Skeletal muscle satellite cell (primary cell): ENCODE measurements around the gene SYT1. TPM values are rescaled to one million over a fixed set of nuclear protein-coding genes. Genes with fewer than 3 reads are reported as not detected.
"Not testable (repeated sequence)": the region's sequence is repeated elsewhere in the genome, so short reads cannot be mapped to it uniquely, and the experiment has no call there.

Source experiments
- H3K27me3 ChIP-seq: 2 replicates; pipeline ENCODE4 v1.7.0; 2013; ENCODE audit warnings: low read length; ENCODE audit not compliant: control insufficient read depth, insufficient read depth
- H3K36me3 ChIP-seq: 2 replicates; pipeline ENCODE4 v1.7.0; 2013; ENCODE audit warnings: mild to moderate bottlenecking, control low read depth, low read length; ENCODE audit not compliant: insufficient read depth
- H3K4me1 ChIP-seq: 2 replicates; pipeline ENCODE4 v1.7.0; 2013; ENCODE audit warnings: low read length; ENCODE audit not compliant: control insufficient read depth, insufficient read depth
- H3K4me2 ChIP-seq: 2 replicates; pipeline ENCODE4 v1.7.0; 2013; ENCODE audit warnings: mild to moderate bottlenecking, low read length
- H3K4me3 ChIP-seq: 2 replicates; pipeline ENCODE4 v1.7.0; 2013; ENCODE audit warnings: low read length
- H3K9ac ChIP-seq: 2 replicates; pipeline ENCODE4 v1.7.0; 2013; ENCODE audit warnings: mild to moderate bottlenecking, low read depth, low read length, moderate library complexity
- H3K9me3 ChIP-seq: replicated peaks from 2 replicates; pipeline ENCODE4 v1.7.0; 2013; ENCODE audit warnings: mild to moderate bottlenecking, control low read depth, low read length
- total RNA-seq: library from RNA; depleted of rRNA; stranded (reverse); fragments of >200 nt; gene quantifications from 2 replicates; pipeline ENCODE4 v1.2.3, GENCODE V29; 2012; rRNA removed

The SYT1 gene
- total RNA-seq = 0.76 and 4.4 TPM in 2 replicates

DNA sequence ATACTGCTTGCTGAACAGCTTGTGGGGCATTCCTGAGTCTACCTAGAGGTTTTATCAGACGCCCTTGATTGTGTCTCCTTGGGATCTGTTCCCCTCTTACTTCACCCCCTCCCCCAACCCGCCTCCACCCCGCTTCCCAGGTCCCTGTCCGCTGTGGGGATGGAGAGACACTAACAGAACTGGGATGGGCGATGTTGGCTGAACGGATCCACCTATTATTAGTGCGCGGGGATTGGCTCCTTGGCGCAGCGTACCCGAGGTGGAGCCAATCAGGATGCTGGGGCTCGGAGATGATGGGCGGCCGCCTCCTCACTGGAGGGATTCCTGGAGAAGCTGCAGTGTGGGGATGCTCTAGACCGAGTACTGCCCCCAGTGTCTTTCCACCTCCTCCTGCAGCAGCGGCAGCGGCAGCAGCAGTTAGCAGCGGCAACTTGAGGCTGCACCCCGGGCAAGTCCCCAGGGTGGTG lies at the start of gene SYT1:
TSS of gene SYT1 (plus strand) at position 372 of the 467 bp plus-strand sequence.
- Histone ChIP-seq H3K4me3 (peak within 1 kb of the TSS; percentile 82), H3K9me3 (no peaks in the 10 kb centered on the region), H3K36me3 (no peaks in the 10 kb centered on the region), H3K4me2 (peak within 1 kb of the TSS; percentile 85), H3K9ac (peak within 1 kb of the TSS; percentile 77), H3K4me1 (peaks cover 5% of the 10 kb centered on the region), H3K27me3 (no peaks in the 10 kb centered on the region)

DNA sequence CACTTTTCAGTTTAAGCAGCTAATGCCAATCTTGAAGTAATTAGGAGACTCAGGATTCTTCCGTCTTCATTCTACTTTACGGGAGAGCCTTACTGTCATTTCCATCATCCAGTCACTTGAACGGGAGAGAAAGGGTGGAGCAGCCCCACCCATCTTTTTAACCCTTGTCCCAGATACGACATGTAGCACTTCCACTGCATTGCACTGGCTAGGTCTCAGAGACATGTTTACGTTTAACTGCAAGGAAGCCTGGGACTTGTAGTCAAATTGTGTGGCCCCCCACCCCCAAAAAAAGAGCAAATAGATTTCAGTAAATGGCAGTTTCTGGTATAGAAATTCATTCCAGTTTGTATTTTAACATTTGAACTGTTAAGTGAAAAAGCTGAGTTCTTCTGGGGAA lies 46.1 kb upstream of the SYT1 start:
- Histone ChIP-seq H3K4me3 (no peak overlapping the region), H3K9me3 (no peaks in the 10 kb centered on the region), H3K27me3 (no peaks in the 10 kb centered on the region), H3K4me1 (no peaks in the 10 kb centered on the region), H3K4me2 (no peak overlapping the region), H3K9ac (no peak overlapping the region), H3K36me3 (no peaks in the 10 kb centered on the region)

GRCh38 chr12:78820946-78821345 lies 43.6 kb upstream of the SYT1 start:
- no peak overlapping the region for H3K9ac ChIP-seq
- H3K27me3 ChIP-seq = no peaks in the 10 kb centered on the region
- no peak overlapping the region for H3K4me2 ChIP-seq
- no peaks in the 10 kb centered on the region for H3K9me3 ChIP-seq
- no peaks in the 10 kb centered on the region for H3K36me3 ChIP-seq
- no peaks in the 10 kb centered on the region for H3K4me1 ChIP-seq
- no peak overlapping the region for H3K4me3 ChIP-seq

DNA sequence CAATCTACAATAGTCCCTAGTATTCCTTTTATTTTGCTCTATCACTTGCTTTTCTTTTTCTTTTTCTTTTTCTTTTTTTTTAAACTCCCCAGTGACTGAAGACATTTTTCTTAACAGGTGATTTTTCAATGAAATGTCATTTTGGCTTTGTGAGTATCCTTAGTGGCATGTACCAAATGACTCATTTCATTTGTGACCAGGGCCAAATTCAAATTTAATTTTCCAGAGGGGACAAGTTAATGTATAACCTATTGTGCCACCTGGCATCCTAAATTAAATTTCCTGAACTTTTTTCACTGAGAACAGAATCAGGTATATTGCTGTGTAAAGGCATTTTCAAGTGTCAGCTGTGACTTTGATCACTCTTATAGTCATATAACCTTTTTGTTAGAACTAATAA lies 39.7 kb upstream of the SYT1 start:
- no peak overlapping the region for H3K4me2 ChIP-seq

GRCh38 chr12:78829690-78830089 lies 34.9 kb upstream of the SYT1 start:
- H3K36me3 ChIP-seq = no peaks in the 10 kb centered on the region
- no peaks in the 10 kb centered on the region for H3K9me3 ChIP-seq
- no peak overlapping the region for H3K4me3 ChIP-seq
- no peaks in the 10 kb centered on the region for H3K27me3 ChIP-seq
- H3K4me2 ChIP-seq = no peak overlapping the region
- H3K9ac ChIP-seq = no peak overlapping the region
- no peaks in the 10 kb centered on the region for H3K4me1 ChIP-seq

More for the DNA sequence above, 39.7 kb upstream of the SYT1 start:
- H3K4me3 ChIP-seq = no peak overlapping the region
- no peak overlapping the region for H3K9ac ChIP-seq
- no peaks in the 10 kb centered on the region for H3K36me3 ChIP-seq
- H3K9me3 ChIP-seq = no peaks in the 10 kb centered on the region
- no peaks in the 10 kb centered on the region for H3K27me3 ChIP-seq
- no peaks in the 10 kb centered on the region for H3K4me1 ChIP-seq

DNA sequence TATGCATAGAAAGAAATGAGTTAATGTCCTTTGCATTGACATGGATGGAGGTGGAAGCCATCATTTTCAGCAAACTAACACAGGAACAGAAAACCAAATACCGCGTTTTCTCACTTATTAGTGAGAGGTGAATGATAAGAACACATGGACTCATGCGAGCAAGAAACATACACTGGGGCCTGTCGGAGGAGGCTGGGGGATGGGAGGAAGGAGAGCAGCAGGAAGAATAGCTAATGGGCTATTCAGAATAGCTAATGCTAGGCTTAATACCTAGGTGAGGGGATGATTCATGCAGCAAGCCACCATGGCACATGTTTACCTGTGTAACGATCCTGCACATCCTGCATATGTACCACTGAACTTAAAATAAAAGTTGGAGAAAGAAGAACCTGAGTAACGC lies 29.1 kb upstream of the SYT1 start:
- Histone ChIP-seq H3K9me3 (no peaks in the 10 kb centered on the region), H3K27me3 (no peaks in the 10 kb centered on the region), H3K4me1 (no peaks in the 10 kb centered on the region), H3K9ac (no peak overlapping the region), H3K4me3 (no peak overlapping the region), H3K36me3 (no peaks in the 10 kb centered on the region), H3K4me2 (no peak overlapping the region)

DNA sequence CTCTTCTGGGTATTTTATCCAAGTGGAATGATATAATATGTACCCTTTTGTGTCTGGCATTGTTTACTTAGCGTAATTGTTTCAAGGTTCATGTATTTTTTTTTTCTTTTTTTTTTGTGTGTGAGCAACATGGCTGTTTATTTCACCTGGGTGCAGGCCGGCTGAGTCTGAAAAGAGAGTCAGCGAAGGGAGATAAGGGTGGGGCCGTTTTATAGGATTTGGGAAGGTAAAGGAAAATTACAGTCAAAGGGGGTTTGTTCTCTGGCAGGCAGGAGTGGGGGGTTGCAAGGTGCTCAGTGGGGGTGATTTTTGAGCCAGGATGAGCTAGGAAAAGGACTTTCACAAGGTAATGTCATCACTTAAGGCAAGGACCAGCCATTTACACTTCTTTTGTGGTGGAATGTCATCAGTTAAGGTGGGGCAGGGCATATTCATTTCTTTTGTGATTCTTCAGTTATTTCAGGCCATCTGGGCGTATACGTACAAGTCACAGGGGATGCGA lies 24.0 kb upstream of the SYT1 start:
- not testable (repeated sequence) for H3K4me2 ChIP-seq, H3K4me3 ChIP-seq, H3K4me1 ChIP-seq, H3K9me3 ChIP-seq, H3K27me3 ChIP-seq, H3K9ac ChIP-seq, H3K36me3 ChIP-seq

- Histone ChIP-seq H3K4me3 (no peak overlapping the region), H3K9ac (no peak overlapping the region), H3K36me3 (no peaks in the 10 kb centered on the region), H3K4me2 (no peak overlapping the region), H3K4me1 (no peaks in the 10 kb centered on the region), H3K9me3 (no peaks in the 10 kb centered on the region), H3K27me3 (no peaks in the 10 kb centered on the region)
Observed at GRCh38 chr12:78853231-78853630, 11.3 kb upstream of the SYT1 start.

- H3K27me3 ChIP-seq = no peaks in the 10 kb centered on the region
- no peaks in the 10 kb centered on the region for H3K9me3 ChIP-seq
- H3K4me3 ChIP-seq = peak overlapping the region; percentile 82
- peak overlapping the region; percentile 85 for H3K4me2 ChIP-seq
- H3K4me1 ChIP-seq = peaks cover 5% of the 10 kb centered on the region
- H3K36me3 ChIP-seq = no peaks in the 10 kb centered on the region
- peak overlapping the region; percentile 77 for H3K9ac ChIP-seq
Observed at GRCh38 chr12:78863482-78864402, 832 bp upstream of the SYT1 start.

GRCh38 chr12:78864870-78865463 lies 393 bp downstream of the SYT1 start:
- Histone ChIP-seq H3K9me3 (no peaks in the 10 kb centered on the region), H3K4me2 (peak overlapping the region; percentile 85), H3K36me3 (no peaks in the 10 kb centered on the region), H3K4me3 (peak overlapping the region; percentile 82), H3K9ac (peak overlapping the region; percentile 45), H3K4me1 (peaks cover 5% of the 10 kb centered on the region), H3K27me3 (no peaks in the 10 kb centered on the region)

GRCh38 chr12:78865516-78865915 lies 942 bp downstream of the SYT1 start:
- Histone ChIP-seq H3K27me3 (no peaks in the 10 kb centered on the region), H3K36me3 (no peaks in the 10 kb centered on the region), H3K9ac (no peak overlapping the region), H3K4me1 (peaks cover 5% of the 10 kb centered on the region), H3K4me3 (peak overlapping the region; percentile 82), H3K9me3 (no peaks in the 10 kb centered on the region), H3K4me2 (peak overlapping the region; percentile 85)
